ENCODE results near the gene RNF113A.
A peak's percentile ranks its signal among the peaks of the same experiment; 100 is the strongest.

Gene RNF113A

GRCh38 chrX:119871245-119871598, 311 bp downstream of the RNF113A start:
- peak in 1 of 2 experiments; percentile 49 for DNase-seq (ENCODE audit: low read depth in 1 of 2, low spot score in 1 of 2)
- Histone ChIP-seq H3K27me3 (ENCODE audit: insufficient read depth, poor library complexity, severe bottlenecking) (no peaks in the 10 kb centered on the region), H3K4me3 (replicated peaks; ENCODE audit: insufficient read depth, low read length) (peak overlapping the region; percentile 56), H3K27ac (replicated peaks) (peak overlapping the region; percentile 95)
- TF ChIP-seq REST (IDR thresholded peaks at IDR 0.05; ENCODE audit: insufficient replicate concordance, low read depth) = no peak
- no peak for TF ChIP-seq SPI1 (IDR thresholded peaks at IDR 0.05; ENCODE audit: borderline replicate concordance, low read depth)
- no peak for TF ChIP-seq CTCF (IDR thresholded peaks at IDR 0.05; ENCODE audit: insufficient read depth, low read length)
- no peak for TF ChIP-seq POLR2AphosphoS5 (IDR thresholded peaks at IDR 0.05; ENCODE audit: low read depth)
- no peak for TF ChIP-seq GABPA (IDR thresholded peaks at IDR 0.05; ENCODE audit: low read depth)

- peak; percentile 18 to 56 for DNase-seq (ENCODE audit: low read depth in 1 of 2, low spot score in 1 of 2)
- Histone ChIP-seq H3K4me3 (replicated peaks; ENCODE audit: insufficient read depth, low read length) (peak overlapping the region; percentile 56), H3K27ac (replicated peaks) (peak overlapping the region; percentile 95), H3K27me3 (ENCODE audit: insufficient read depth, poor library complexity, severe bottlenecking) (no peaks in the 10 kb centered on the region)
- no peak for TF ChIP-seq CTCF (IDR thresholded peaks at IDR 0.05; ENCODE audit: insufficient read depth, low read length)
- no peak for TF ChIP-seq POLR2AphosphoS5 (IDR thresholded peaks at IDR 0.05; ENCODE audit: low read depth)
- no peak for TF ChIP-seq REST (IDR thresholded peaks at IDR 0.05; ENCODE audit: insufficient replicate concordance, low read depth)
- TF ChIP-seq GABPA (IDR thresholded peaks at IDR 0.05; ENCODE audit: low read depth) = no peak
Observed at GRCh38 chrX:119870626-119871131, 854 bp downstream of the RNF113A start.

GRCh38 chrX:119853444-119853843, 18.1 kb downstream of the RNF113A start:
- no peaks in the 10 kb centered on the region for H3K27me3 ChIP-seq (ENCODE audit: insufficient read depth, poor library complexity, severe bottlenecking)
- no peak for TF ChIP-seq SPI1 (IDR thresholded peaks at IDR 0.05; ENCODE audit: borderline replicate concordance, low read depth)
- TF ChIP-seq CTCF (IDR thresholded peaks at IDR 0.05; ENCODE audit: insufficient read depth, low read length) = no peak
- no peak for TF ChIP-seq GABPA (IDR thresholded peaks at IDR 0.05; ENCODE audit: low read depth)
- TF ChIP-seq POLR2AphosphoS5 (IDR thresholded peaks at IDR 0.05; ENCODE audit: low read depth) = no peak
- TF ChIP-seq REST (IDR thresholded peaks at IDR 0.05; ENCODE audit: insufficient replicate concordance, low read depth) = no peak
- H3K27ac ChIP-seq (replicated peaks) = peak overlapping the region; percentile 51
- H3K4me3 ChIP-seq (replicated peaks; ENCODE audit: insufficient read depth, low read length) = peak overlapping the region; percentile 25
- no peak for DNase-seq (ENCODE audit: low read depth in 1 of 2, low spot score in 1 of 2)

All from HL-60 (cell line).